Tibial nerve (tissue), 4 donors: ENCODE data around the gene KIAA1217.

Experiments
- EP300 ChIP-seq, 2 donors: sonication (generic); formaldehyde crosslinking; IDR thresholded peaks; one replicate each; pipeline ENCODE4 v1.6.1; 2017; ENCODE audit warnings: antibody characterized with exemption in 2 of 2, mild to moderate bottlenecking in 1 of 2
- POLR2A ChIP-seq, 2 donors: fragments of 450-650 bp; IDR thresholded peaks; one replicate each; pipeline ENCODE4 v1.6.1; 2017; ENCODE audit warnings: antibody characterized with exemption in 2 of 2, mild to moderate bottlenecking in 2 of 2, moderate library complexity in 2 of 2
- TF ChIP-seq, protein P1 (sequence below), 5 experiments: fragments of 200-600 bp in 3 of 5; fragments of 450-650 bp in 2 of 5; sonication (generic) in 3 of 5; IDR thresholded peaks; one replicate each; pipeline ENCODE4 v1.5.1; 2016 to 2019; ENCODE audit warnings: antibody characterized with exemption in 5 of 5, mild to moderate bottlenecking in 3 of 5, moderate library complexity in 2 of 5

GRCh38 chr10:24214762-24215161, 5.8 kb downstream of the KIAA1217 start:
- TF ChIP-seq, protein P1, sequence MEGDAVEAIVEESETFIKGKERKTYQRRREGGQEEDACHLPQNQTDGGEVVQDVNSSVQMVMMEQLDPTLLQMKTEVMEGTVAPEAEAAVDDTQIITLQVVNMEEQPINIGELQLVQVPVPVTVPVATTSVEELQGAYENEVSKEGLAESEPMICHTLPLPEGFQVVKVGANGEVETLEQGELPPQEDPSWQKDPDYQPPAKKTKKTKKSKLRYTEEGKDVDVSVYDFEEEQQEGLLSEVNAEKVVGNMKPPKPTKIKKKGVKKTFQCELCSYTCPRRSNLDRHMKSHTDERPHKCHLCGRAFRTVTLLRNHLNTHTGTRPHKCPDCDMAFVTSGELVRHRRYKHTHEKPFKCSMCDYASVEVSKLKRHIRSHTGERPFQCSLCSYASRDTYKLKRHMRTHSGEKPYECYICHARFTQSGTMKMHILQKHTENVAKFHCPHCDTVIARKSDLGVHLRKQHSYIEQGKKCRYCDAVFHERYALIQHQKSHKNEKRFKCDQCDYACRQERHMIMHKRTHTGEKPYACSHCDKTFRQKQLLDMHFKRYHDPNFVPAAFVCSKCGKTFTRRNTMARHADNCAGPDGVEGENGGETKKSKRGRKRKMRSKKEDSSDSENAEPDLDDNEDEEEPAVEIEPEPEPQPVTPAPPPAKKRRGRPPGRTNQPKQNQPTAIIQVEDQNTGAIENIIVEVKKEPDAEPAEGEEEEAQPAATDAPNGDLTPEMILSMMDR (IDR thresholded peaks at IDR 0.05), result no peak
- TF ChIP-seq POLR2A (IDR thresholded peaks at IDR 0.05), result no peak
- no peak for TF ChIP-seq EP300 (IDR thresholded peaks at IDR 0.05)
